ENCODE data around the gene CDKL5. TPM values are rescaled to one million over a fixed set of nuclear protein-coding genes. Genes with fewer than 3 reads are reported as not detected.

The CDKL5 gene
- total RNA-seq, 2 experiments from 2014 or later: 0.83 to 1.0 TPM

DNA sequence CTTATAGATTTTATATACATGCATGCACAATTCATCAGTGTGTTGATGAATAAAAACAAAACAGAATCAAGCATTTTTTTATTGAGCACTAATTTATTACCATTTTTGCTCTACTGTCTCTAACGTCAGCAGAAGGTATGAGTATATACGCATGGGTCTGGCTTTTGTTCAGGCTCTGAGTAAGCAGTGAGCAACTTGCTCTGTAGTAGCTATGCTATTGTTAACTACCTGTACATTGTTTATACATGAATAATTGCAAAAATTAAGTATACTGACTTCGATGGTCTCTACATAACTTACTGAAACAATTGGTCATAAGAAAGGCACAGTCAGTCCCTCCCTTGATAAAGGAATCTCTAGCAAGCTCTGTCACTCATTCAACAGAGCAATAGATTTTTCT, 123.6 kb downstream of the CDKL5 start:
- Mint-ChIP-seq H3K27ac (no peak overlapping the region), H3K4me1 (ENCODE audit: low read depth) (no peaks in the 10 kb centered on the region), H3K27me3 (ENCODE audit: low read depth) (no peaks in the 10 kb centered on the region), H3K36me3 (ENCODE audit: low read depth) (no peaks in the 10 kb centered on the region), H3K4me3 (no peak overlapping the region), H3K9me3 (ENCODE audit: insufficient read depth) (no peaks in the 10 kb centered on the region)
- ChIA-PET POLR2A (no interaction called here), CTCF (no interaction called here)
- ATAC-seq (no peak), DNase-seq (no peak)

DNA sequence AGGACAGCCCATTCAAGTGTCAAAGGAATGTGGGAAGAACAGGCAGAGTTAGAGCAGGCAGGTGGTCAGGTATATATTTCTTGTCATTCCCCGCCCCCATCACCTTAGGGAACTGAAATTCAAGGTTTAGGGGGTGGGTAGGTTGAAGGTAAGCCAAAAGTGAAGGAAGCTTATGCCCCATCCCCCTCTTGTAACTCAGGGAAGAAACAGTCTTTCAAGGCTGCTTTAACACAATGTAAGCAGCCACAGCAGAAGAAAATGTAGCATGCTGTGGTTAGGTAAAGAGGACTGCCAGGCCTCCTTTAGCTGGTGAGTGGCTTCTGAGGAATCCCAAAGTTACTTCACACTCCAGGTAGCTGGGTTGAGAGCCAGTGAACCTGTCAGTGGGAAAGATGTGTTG, 124.2 kb downstream of the CDKL5 start:
- ATAC-seq: no peak
- no peak for DNase-seq
- CTCF ChIA-PET: no interaction called here
- POLR2A ChIA-PET: no interaction called here
- Mint-ChIP-seq H3K9me3 (ENCODE audit: insufficient read depth) (no peaks in the 10 kb centered on the region), H3K27me3 (ENCODE audit: low read depth) (no peaks in the 10 kb centered on the region), H3K4me1 (ENCODE audit: low read depth) (no peaks in the 10 kb centered on the region), H3K27ac (no peak overlapping the region), H3K4me3 (no peak overlapping the region), H3K36me3 (ENCODE audit: low read depth) (no peaks in the 10 kb centered on the region)

DNA sequence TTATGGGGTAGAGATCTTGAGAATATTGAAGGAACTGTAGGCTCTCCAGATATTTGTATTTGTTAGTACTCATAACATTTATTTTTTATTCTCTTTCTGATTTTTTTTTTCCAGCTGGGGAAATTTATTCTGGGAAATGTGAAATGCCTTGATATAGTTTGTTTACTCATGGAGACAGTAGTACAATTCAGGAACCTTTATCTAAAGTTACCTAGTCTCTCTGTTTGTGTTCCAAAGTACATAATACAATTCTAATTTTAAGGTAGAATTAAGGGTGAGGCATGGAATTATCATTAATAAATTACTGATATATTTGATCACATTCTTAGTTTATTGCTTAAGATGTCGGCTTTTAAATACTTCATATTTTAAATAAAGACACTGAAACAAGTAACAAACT, 132.5 kb downstream of the CDKL5 start:
- Mint-ChIP-seq H3K4me3 (no peak overlapping the region), H3K9me3 (ENCODE audit: insufficient read depth) (no peaks in the 10 kb centered on the region), H3K27me3 (ENCODE audit: low read depth) (no peaks in the 10 kb centered on the region), H3K36me3 (ENCODE audit: low read depth) (no peaks in the 10 kb centered on the region), H3K4me1 (ENCODE audit: low read depth) (no peaks in the 10 kb centered on the region), H3K27ac (no peak overlapping the region)
- ATAC-seq (no peak), DNase-seq (no peak)
- POLR2A ChIA-PET: no interaction called here
- CTCF ChIA-PET: no interaction called here

DNA sequence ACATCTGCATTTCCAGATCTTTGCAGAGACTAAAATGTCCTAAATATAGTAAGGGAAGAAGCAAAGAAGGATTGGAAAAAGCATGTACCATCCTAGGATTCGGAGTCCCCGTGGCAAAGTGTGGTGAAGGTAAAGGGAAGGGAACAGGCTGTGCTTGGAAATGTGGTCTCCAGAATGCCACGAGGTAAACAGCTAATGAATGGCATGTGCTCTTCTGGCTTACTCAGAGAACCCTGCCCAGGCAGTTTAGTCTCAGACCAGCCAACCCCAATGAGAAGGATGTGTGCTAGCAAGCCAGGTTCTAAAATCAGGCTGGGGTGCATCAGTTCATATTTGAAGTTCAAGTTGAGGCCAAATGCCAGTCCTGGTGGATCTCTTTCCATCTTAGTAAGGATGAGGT, 133.4 kb downstream of the CDKL5 start:
- CTCF ChIA-PET: no interaction called here
- Mint-ChIP-seq H3K27ac (no peak overlapping the region), H3K4me3 (no peak overlapping the region), H3K9me3 (ENCODE audit: insufficient read depth) (no peaks in the 10 kb centered on the region), H3K4me1 (ENCODE audit: low read depth) (no peaks in the 10 kb centered on the region), H3K27me3 (ENCODE audit: low read depth) (no peaks in the 10 kb centered on the region), H3K36me3 (ENCODE audit: low read depth) (no peaks in the 10 kb centered on the region)
- no peak for ATAC-seq
- DNase-seq: no peak
- POLR2A ChIA-PET: no interaction called here

DNA sequence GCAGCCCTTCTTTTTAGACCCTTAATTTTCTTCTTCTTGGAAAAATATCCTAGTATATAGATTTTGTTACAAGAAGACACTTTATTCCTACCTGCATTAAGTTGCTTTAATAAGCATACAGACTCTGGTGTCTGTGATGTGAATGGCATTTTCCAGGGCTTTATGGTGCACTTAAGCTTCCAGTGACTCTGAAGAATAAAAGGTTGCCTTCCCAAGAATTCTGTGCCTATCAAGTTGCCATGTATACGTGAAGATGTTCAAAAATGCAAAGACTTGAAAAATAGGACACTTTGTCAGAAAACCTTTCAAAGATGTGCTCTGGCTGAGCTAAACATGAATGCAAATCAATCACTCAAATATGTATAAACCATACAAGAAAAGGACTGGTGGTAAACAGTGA, 135.6 kb downstream of the CDKL5 start:
- H3K9me3 Mint-ChIP-seq (ENCODE audit: insufficient read depth): no peaks in the 10 kb centered on the region

DNA sequence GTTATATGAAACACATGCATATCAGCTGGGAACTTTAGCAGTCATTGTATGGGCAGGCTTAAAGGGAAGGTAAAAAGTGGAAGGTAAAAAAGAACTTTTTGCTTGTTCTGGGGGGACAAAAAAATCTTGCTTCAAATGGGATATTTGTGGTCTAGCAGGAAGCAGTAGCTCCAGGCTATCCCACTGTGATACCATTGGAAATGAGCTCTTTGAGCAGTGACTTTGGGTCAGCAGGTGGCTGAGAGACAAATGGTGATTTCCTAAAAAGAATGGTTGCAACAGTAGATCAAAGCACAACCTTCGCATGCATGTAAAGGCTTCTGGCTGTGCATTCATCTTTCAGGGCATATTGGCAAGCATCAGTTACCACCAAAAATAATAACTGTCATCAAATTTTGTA, 140.3 kb downstream of the CDKL5 start:
- Mint-ChIP-seq H3K36me3 (ENCODE audit: low read depth) (no peaks in the 10 kb centered on the region), H3K27me3 (ENCODE audit: low read depth) (no peaks in the 10 kb centered on the region), H3K4me3 (no peak overlapping the region), H3K9me3 (ENCODE audit: insufficient read depth) (no peaks in the 10 kb centered on the region), H3K27ac (no peak overlapping the region), H3K4me1 (ENCODE audit: low read depth) (no peaks in the 10 kb centered on the region)
- no peak for DNase-seq
- ATAC-seq: no peak
- ChIA-PET POLR2A (no interaction called here), CTCF (no interaction called here)

More for the DNA sequence above, 135.6 kb downstream of the CDKL5 start:
- Mint-ChIP-seq H3K4me1 (ENCODE audit: low read depth) (no peaks in the 10 kb centered on the region), H3K27ac (no peak overlapping the region), H3K36me3 (ENCODE audit: low read depth) (no peaks in the 10 kb centered on the region), H3K4me3 (no peak overlapping the region), H3K27me3 (ENCODE audit: low read depth) (no peaks in the 10 kb centered on the region)
- POLR2A ChIA-PET: no interaction called here
- CTCF ChIA-PET: no interaction called here
- ATAC-seq (no peak), DNase-seq (no peak)

DNA sequence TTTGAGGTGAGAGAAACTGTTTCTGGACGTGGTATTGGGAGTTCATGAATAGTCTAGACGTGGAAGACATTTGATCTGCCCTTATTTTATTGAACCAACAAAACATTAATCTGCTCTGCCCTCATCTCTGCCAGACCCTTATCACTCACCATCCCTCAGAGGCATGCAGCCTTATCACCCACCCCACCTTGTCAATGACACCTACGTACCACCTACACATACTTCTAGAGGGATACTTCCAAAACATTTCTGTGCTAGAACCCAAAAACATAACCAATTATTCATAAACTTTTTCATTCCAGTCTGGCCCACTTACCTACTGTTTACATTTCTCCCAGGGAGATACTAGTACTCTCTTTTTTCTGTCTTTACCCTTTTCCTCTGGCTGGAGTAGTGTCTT, 141.3 kb downstream of the CDKL5 start:
- Mint-ChIP-seq H3K36me3 (ENCODE audit: low read depth) (no peaks in the 10 kb centered on the region), H3K4me3 (no peak overlapping the region), H3K27ac (no peak overlapping the region), H3K9me3 (ENCODE audit: insufficient read depth) (no peaks in the 10 kb centered on the region), H3K27me3 (ENCODE audit: low read depth) (no peaks in the 10 kb centered on the region), H3K4me1 (ENCODE audit: low read depth) (no peaks in the 10 kb centered on the region)
- ChIA-PET CTCF (no interaction called here), POLR2A (no interaction called here)
- ATAC-seq: no peak
- DNase-seq: no peak

DNA sequence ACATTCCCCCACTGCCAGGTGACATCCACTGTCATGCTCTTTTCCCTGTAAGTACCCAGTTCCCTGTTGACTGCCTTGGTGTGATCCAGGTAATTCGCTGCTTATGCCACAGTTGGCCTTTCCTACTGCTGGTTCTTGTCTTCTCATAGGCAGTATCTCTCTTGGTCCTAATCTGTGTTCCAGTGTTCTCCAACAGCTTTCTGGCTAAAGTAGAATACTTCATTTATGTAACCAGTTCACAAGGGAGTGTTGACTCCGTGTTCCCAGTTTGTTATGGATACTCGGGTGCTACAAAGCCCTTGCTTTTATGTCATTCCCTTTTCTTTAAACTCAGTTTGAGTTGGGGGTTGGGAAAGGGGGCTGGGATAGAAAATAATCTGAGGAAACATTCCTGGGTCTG, 148.1 kb downstream of the CDKL5 start:
- no peaks in the 10 kb centered on the region for H3K36me3 Mint-ChIP-seq (ENCODE audit: low read depth)
- no peak for ATAC-seq
- H3K27ac Mint-ChIP-seq: no peak overlapping the region
- no peaks in the 10 kb centered on the region for H3K27me3 Mint-ChIP-seq (ENCODE audit: low read depth)
- H3K9me3 Mint-ChIP-seq (ENCODE audit: insufficient read depth): no peaks in the 10 kb centered on the region
- H3K4me1 Mint-ChIP-seq (ENCODE audit: low read depth): no peaks in the 10 kb centered on the region
- POLR2A ChIA-PET: no interaction called here
- no peak for DNase-seq
- CTCF ChIA-PET: no interaction called here
- H3K4me3 Mint-ChIP-seq: no peak overlapping the region

DNA sequence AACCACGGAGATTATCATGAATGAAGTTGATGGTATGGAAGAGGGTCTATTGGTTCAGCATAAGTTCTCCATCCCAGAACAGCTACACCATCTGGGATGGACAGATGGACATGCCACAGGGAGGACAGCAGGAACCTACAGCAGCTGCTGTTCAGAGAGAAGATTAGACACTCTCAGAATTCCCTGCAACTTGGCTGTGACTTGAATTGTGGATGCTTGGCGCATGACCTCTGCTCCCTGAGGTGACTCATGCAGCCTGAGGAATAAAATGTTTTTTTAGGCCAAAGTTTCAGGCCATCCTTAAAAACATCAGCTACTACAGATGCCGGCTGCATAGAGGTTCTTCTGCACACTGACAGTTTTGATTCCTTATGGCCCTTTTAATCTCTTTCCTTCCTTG, 149.2 kb downstream of the CDKL5 start:
- DNase-seq (no peak), ATAC-seq (no peak)
- no peak overlapping the region for H3K27ac Mint-ChIP-seq
- no peaks in the 10 kb centered on the region for H3K27me3 Mint-ChIP-seq (ENCODE audit: low read depth)
- no peaks in the 10 kb centered on the region for H3K9me3 Mint-ChIP-seq (ENCODE audit: insufficient read depth)
- H3K36me3 Mint-ChIP-seq (ENCODE audit: low read depth): no peaks in the 10 kb centered on the region
- ChIA-PET POLR2A (no interaction called here), CTCF (no interaction called here)
- H3K4me1 Mint-ChIP-seq (ENCODE audit: low read depth): no peaks in the 10 kb centered on the region
- no peak overlapping the region for H3K4me3 Mint-ChIP-seq

DNA sequence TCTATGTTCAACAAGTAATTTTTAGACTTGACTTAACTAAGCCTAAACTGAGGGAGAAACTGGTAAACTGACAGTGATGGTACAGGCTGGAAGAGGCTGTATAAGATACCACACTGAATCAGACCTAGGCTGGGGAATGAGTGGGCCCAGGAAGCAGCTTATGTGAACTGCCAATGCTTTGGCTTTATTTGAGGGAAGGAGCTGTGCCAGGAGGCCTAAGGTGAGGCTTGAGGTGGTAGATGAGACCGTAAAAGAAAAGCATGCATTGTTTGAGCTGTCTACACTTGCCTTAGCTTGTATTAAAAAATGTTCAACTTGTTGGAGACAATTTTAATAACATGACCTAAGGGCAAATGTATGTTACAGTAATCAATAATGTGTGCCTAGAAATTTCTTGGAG, 150.3 kb downstream of the CDKL5 start:
- no peaks in the 10 kb centered on the region for H3K36me3 Mint-ChIP-seq (ENCODE audit: low read depth)
- no peak overlapping the region for H3K27ac Mint-ChIP-seq
- DNase-seq: no peak
- no peak overlapping the region for H3K4me3 Mint-ChIP-seq
- no peaks in the 10 kb centered on the region for H3K27me3 Mint-ChIP-seq (ENCODE audit: low read depth)
- CTCF ChIA-PET: no interaction called here
- ATAC-seq: no peak
- H3K4me1 Mint-ChIP-seq (ENCODE audit: low read depth): no peaks in the 10 kb centered on the region
- no peaks in the 10 kb centered on the region for H3K9me3 Mint-ChIP-seq (ENCODE audit: insufficient read depth)
- POLR2A ChIA-PET: no interaction called here

DNA sequence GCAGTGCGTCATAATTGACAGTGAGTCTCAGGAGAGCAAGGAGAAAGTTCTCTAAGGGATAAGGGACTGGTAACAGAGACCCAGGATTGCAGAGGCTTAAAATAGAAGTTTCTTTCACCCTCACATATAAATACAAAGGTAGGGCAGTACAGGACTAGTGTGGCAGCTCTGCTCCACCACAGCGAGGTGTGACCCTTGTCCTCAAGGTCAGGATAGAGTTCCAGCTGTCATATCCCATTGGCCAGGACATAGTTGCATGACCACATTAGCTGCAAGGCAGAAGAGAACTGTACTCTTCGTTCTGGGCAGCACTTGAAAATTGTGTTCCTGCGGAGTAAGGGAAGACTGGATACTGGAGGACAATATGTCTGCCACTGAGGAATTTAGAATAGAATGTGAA, 152.0 kb downstream of the CDKL5 start:
- no peaks in the 10 kb centered on the region for H3K4me1 Mint-ChIP-seq (ENCODE audit: low read depth)
- H3K27ac Mint-ChIP-seq: no peak overlapping the region
- POLR2A ChIA-PET: no interaction called here
- no peaks in the 10 kb centered on the region for H3K9me3 Mint-ChIP-seq (ENCODE audit: insufficient read depth)
- DNase-seq (no peak), ATAC-seq (no peak)
- H3K27me3 Mint-ChIP-seq (ENCODE audit: low read depth): no peaks in the 10 kb centered on the region
- H3K4me3 Mint-ChIP-seq: no peak overlapping the region
- no peaks in the 10 kb centered on the region for H3K36me3 Mint-ChIP-seq (ENCODE audit: low read depth)
- CTCF ChIA-PET: no interaction called here

DNA sequence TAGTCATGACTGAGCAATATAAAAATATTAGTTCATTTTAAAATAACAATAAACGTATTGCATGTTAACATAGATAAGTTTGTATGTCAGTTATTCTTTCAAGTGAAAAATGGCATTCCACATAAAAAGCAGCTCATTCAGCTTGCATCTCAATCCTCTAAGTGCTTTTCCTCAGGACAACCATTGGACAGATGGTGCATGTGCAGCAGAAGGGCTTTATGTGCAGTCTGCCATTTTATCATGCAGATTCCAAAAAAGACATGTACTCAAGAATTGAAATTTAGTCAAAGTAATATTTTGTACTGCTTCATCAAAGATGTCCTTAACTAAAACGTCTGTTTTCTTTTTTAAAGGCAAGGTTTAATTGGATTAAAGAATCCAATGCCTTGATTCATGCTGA, 153.1 kb downstream of the CDKL5 start:
- no peak for ATAC-seq
- Mint-ChIP-seq H3K27ac (no peak overlapping the region), H3K27me3 (ENCODE audit: low read depth) (no peaks in the 10 kb centered on the region), H3K9me3 (ENCODE audit: insufficient read depth) (no peaks in the 10 kb centered on the region), H3K4me3 (no peak overlapping the region), H3K4me1 (ENCODE audit: low read depth) (no peaks in the 10 kb centered on the region), H3K36me3 (ENCODE audit: low read depth) (no peaks in the 10 kb centered on the region)
- ChIA-PET POLR2A (no interaction called here), CTCF (no interaction called here)
- no peak for DNase-seq

DNA sequence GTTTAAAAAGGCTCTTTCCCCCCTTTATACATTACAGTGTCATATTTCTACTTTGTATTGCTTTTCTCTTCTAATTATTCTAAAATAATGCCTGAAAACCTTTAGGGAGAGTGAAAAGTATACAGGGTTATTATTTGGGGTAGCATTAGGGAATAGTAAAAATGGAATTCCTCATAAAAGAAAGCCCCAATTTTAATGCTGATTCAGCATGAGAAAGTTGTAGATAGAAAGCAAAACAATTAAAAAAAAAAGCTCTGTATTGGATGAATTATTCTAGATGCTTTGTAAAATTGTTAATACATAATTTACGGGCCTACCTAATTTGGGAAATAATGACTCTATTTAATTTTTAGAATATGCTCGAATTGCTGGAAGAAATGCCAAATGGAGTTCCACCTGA, 154.1 kb downstream of the CDKL5 start:
- H3K27me3 Mint-ChIP-seq (ENCODE audit: low read depth): no peaks in the 10 kb centered on the region
- no peaks in the 10 kb centered on the region for H3K36me3 Mint-ChIP-seq (ENCODE audit: low read depth)
- H3K27ac Mint-ChIP-seq: no peak overlapping the region
- H3K4me3 Mint-ChIP-seq: no peak overlapping the region
- no peak for DNase-seq
- no peak for ATAC-seq
- no peaks in the 10 kb centered on the region for H3K4me1 Mint-ChIP-seq (ENCODE audit: low read depth)
- no peaks in the 10 kb centered on the region for H3K9me3 Mint-ChIP-seq (ENCODE audit: insufficient read depth)
- POLR2A ChIA-PET: no interaction called here
- CTCF ChIA-PET: no interaction called here

Measured in activated CD8-positive, alpha-beta T cell treated with anti-CD3 and anti-CD28 coated beads, Interleukin-2, amount 10 ng/mL, durations not matched to agents 7 days and 5 days (primary cell).